Motor neuron (in vitro differentiated cells): ENCODE measurements around the gene ERBB2. TPM values are rescaled to one million over a fixed set of nuclear protein-coding genes. Genes with fewer than 3 reads are reported as not detected.
"Not testable (repeated sequence)": the region's sequence is repeated elsewhere in the genome, so short reads cannot be mapped to it uniquely, and the experiment has no call there.

Experiments used
- ATAC-seq, 8 experiments: fragments of 200-7000 bp; cut with Tn5 transposase; replicated peaks in 6 of 8; 2 replicates each; pipeline ENCODE4 v1.8.0; 2021; ENCODE audit warnings: mild to moderate bottlenecking in 8 of 8, moderate library complexity in 8 of 8
- H3K27ac ChIP-seq, 2 donors: fragments of 250-450 bp; sonication (Bioruptor Pico); 2 replicates each; pipeline ENCODE4 v1.9.0; 2021; ENCODE audit warnings: antibody characterized with exemption in 2 of 2, mild to moderate bottlenecking in 2 of 2, moderate library complexity in 1 of 2
- H3K4me1 ChIP-seq, 2 donors: fragments of 250-450 bp; sonication (Bioruptor Pico); replicated peaks in 1 of 2; 2 replicates each; pipeline ENCODE4 v1.6.1; 2021; ENCODE audit warnings: antibody characterized with exemption in 2 of 2, mild to moderate bottlenecking in 2 of 2, moderate library complexity in 1 of 2
- H3K4me3 ChIP-seq, 5 donors: fragments of 250-450 bp; sonication (Bioruptor Pico); 2 replicates each; pipeline ENCODE4 v1.9.0; 2021; ENCODE audit warnings: antibody characterized with exemption in 5 of 5, mild to moderate bottlenecking in 5 of 5, moderate library complexity in 4 of 5
- WGBS, 10 experiments: fragments of 450-650 bp; shearing (Covaris generic); methylation state at CpG; one replicate each; pipeline ENCODE4 v1.0.0; 2022; 5-methylcytosine and 5-hydroxymethylcytosine counted together
- in situ Hi-C, 9 experiments: fragments of 400-800 bp; cut with MboI; loops; one replicate each; pipeline ENCODE4 v1.15.0; 2021; ENCODE audit warnings: low sequenced_read_pairs in 9 of 9, low pct_unique_long_range_greater_than_20kb in 2 of 9; ENCODE audit not compliant: unreplicated experiment in 9 of 9
- total RNA-seq, 8 experiments: library from RNA; unstranded; fragments of 300-600 nt; gene quantifications; 2 replicates each; pipeline versions ENCODE4 v1.2.3 to v1.2.4, GENCODE V29; 2022

ERBB2 gene
- total RNA-seq, 8 experiments from 2014 or later, result 7.0 to 54.7 (median 15.9) TPM

DNA sequence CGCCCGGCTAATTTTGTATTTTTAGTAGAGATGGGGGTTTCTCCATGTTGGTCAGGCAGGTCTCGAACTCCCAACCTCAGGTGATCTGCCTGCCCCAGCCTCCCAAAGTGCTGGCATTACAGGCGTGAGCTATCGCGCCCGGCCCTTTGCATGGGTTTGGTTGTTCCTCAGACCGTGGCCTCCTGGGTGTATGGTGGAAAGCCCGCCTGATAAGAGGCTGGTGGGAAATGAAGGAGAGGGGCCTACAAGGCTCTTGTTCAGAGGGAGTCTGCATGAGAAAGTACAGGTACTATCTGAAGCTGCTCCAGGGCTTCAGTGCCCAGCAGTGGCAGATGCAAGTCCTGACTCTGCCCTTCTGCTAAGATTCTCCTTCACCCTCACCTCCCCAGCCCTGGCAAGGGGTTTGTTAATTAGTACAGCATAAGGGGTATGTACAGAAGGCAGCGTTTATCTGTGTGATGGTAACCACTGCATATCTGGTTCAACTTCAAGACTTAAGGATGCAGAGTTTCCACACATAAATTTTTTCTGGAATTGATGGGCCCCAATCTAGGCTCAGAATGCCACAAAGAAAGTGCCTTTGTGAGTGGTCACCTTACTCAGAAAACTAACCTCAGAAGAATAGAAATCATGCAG is 62.1 kb downstream of the ERBB2 start:
- Histone ChIP-seq H3K4me3 (no peak overlapping the region), H3K27ac (no peak overlapping the region), H3K4me1 (no peaks in the 10 kb centered on the region)
- WGBS, 10 experiments, result 78 to 100% (median 83%) methylated on average over 1 to 4 of the region's 10 CpGs; no CpG with 5 or more reads in 3 of the 10 experiments
- in situ Hi-C loops, result no loop called here
- ATAC-seq, result no peak

DNA sequence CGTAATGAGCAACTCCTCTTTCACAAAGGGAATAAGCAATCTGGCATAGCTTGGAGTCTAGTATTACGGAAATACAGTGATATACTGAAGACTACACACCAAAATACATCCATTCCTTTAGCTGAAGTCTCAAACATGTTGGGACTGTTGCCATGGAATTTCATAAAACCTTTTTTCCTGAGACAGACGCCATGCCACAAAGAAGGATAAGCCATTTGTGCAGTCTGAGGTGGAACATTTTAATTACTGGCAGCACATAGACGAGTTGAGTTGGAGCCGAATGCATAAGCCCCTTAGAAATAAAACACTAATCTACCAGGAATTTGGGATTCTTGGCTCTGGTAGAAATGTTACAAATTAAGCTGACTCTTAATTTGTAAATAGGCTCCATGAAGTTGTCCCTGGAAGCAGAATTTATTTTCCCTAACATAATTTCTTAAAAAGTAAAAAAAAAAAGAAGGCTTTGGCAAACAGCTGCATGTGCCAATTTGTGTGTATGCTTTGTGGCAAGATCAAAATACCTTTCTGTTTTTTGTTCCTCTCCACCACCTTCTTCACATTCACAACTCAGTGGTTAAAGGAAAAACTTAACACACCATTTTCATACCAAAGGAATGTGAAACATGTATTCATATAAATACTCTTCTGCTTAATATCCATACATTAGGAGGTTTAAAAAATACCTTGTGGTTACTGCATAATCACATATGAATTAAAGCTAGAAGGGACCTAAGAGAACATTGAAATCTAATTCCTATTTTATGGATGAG is 63.4 kb downstream of the ERBB2 start:
- peak in 1 of 8 experiments; percentile 69 for ATAC-seq
- 0 to 95% (median 65%) methylated on average over 2 to 5 of the region's 5 CpGs; no CpG with 5 or more reads in 1 of the 10 experiments for WGBS, 10 experiments
- no peaks in the 10 kb centered on the region for H3K4me1 ChIP-seq
- H3K4me3 ChIP-seq, result no peak overlapping the region
- in situ Hi-C loops, result no loop called here
- no peak overlapping the region for H3K27ac ChIP-seq

DNA sequence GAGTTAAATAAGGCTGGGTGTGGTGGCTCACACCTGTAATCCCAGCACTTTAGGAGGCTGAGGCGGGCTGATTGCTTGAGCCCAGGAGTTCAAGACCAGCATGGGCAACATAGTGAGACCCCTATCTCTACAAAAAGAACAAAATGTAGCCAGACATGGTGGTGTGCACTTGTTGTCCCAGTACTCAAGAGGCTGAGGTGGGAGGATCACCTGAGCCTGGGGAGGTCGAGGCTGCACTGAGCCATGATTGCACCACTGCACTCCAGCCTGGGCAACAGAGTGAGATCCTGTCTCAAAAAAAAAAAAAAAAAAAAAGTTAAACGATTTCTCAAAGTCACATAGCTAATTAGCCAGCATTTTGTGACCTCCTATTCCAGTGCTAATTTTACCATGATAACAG is 64.3 kb downstream of the ERBB2 start:
- in situ Hi-C loops, H3K27ac ChIP-seq, H3K4me3 ChIP-seq, H3K4me1 ChIP-seq, ATAC-seq: not testable (repeated sequence)
- 0 to 88% (median 53%) methylated on average over 1 to 3 of the region's 3 CpGs; no CpG with 5 or more reads in 1 of the 10 experiments for WGBS, 10 experiments

DNA sequence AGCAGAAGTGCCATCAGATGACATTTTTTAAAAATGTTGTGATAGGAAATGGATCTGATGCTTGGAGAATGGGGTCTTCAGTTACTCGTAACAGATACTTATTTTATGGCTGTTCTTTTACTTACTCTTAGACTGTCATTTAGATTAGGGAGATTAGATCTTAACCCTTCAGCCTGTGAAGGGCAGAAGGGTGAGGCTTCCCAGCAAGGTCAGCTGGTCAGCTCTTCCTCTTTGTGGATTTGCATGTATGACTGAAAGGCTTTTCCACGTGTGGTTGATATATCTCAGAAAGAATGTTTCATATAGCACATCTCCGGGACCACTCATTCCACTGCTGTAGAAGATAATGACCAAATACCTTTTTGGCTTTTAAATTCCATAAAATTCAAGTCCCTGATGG is 65.3 kb downstream of the ERBB2 start:
- Histone ChIP-seq H3K27ac (no peak overlapping the region), H3K4me3 (no peak overlapping the region), H3K4me1 (no peaks in the 10 kb centered on the region)
- in situ Hi-C loops, result no loop called here
- peak in 1 of 8 experiments; percentile 34 for ATAC-seq
- 33 to 100% (median 60%) methylated on average over 1 to 3 of the region's 3 CpGs; no CpG with 5 or more reads in 1 of the 10 experiments for WGBS, 10 experiments

DNA sequence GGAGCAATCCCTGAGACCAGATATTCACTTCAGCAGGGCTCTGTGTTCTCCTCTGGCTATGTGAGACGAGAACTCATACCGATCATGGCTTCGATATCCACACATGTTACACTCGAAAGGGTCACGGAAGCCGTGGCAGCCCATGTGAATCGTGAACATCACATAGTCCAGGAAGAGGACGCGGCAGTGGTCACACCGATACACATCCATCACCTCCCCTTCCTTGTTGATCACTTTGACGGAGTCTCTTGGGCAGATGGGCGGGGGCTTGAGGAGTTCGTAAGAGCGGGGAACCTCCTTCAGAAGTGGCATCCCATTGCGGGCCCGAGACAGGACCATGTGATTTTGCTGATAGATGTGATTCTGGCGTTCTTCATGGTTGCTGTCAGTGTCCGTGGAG is 65.9 kb downstream of the ERBB2 start:
- WGBS, 10 experiments, result 73 to 100% (median 90%) methylated on average over 1 to 6 of the region's 18 CpGs; no CpG with 5 or more reads in 3 of the 10 experiments
- ATAC-seq, result no peak
- in situ Hi-C loops, result no loop called here
- Histone ChIP-seq H3K27ac (no peak overlapping the region), H3K4me3 (no peak overlapping the region), H3K4me1 (no peaks in the 10 kb centered on the region)

DNA sequence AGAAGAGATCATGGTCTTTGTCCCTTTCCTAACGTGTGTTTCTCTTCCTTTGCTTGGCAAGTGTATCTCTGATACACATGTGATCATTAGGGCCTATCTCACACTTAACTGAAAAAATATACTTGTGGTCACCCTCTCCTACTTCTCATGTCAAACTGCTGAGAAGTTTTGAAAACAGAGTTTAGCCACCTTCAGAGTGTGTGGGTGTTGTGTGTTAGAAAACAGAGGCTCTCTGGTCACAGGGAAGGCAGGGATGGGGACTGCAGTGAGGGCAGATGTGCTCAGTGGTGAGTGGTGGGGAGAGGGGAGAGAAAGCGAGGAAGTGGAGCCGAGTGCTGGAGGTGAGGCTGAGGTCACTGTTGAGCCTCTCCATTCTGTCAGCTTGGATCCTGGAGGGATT is 67.3 kb downstream of the ERBB2 start:
- in situ Hi-C loops, result no loop called here
- WGBS, 10 experiments, result 27 to 80% (median 33%) methylated on average over 1 to 3 of the region's 3 CpGs; no CpG with 5 or more reads in 3 of the 10 experiments
- Histone ChIP-seq H3K4me1 (no peaks in the 10 kb centered on the region), H3K4me3 (no peak overlapping the region), H3K27ac (no peak overlapping the region)
- ATAC-seq, result no peak

DNA sequence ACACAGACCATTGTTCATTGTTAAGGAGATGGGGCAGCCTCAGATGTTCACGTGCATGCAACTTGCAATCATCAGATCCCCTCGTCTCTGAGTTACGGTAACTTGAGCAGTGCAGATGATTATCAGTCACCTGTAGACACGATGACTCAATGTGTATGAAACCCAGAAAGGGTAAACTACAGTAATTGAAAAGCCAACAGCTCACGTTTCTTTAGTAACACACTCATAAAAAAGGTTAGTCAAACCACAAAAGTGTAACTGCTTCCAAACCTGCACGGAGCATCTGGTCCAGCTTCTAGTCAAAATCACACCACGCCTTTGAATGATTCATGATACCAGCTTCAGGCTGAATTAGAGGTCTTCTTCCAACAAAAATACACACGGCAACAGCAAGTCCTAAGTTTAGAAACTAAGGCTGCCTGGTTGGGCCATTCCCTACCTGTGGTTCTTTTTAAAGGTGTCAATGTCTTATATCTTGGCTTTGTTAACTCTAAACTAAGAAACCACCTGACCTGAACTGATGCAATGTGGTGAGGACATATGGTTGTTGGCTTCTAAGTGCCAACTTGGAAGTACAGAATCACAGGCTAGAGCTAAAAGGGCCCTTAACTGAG is 70.2 kb downstream of the ERBB2 start:
- Histone ChIP-seq H3K4me1 (no peaks in the 10 kb centered on the region), H3K4me3 (no peak overlapping the region), H3K27ac (no peak overlapping the region)
- peak in 2 of 8 experiments; percentile 28 to 84 for ATAC-seq
- in situ Hi-C loops, result no loop called here
- 8 to 73% (median 65%) methylated on average over 2 to 8 of the region's 8 CpGs; no CpG with 5 or more reads in 2 of the 10 experiments for WGBS, 10 experiments

DNA sequence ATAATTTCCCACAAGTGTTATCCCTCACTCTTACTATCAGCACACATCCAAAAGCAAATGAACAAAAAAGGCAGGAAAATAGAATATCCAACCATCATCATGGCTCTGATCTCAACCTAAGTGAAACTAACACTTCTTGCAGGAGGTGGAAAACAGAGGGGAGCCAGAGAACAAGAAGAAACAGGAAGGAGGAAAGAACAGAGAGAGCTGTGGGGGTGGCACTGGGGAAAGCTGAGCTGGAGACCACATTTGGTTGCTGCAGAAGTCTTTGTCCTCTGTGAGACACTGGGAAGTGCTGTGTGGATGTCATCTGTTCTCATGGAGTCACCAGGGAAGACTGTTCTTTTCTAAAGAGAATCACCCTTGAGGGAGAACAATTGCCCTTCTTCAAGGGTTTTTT is 72.6 kb downstream of the ERBB2 start:
- Histone ChIP-seq H3K4me1 (no peaks in the 10 kb centered on the region), H3K27ac (no peak overlapping the region), H3K4me3 (no peak overlapping the region)
- no peak for ATAC-seq
- in situ Hi-C loops, result no loop called here

DNA sequence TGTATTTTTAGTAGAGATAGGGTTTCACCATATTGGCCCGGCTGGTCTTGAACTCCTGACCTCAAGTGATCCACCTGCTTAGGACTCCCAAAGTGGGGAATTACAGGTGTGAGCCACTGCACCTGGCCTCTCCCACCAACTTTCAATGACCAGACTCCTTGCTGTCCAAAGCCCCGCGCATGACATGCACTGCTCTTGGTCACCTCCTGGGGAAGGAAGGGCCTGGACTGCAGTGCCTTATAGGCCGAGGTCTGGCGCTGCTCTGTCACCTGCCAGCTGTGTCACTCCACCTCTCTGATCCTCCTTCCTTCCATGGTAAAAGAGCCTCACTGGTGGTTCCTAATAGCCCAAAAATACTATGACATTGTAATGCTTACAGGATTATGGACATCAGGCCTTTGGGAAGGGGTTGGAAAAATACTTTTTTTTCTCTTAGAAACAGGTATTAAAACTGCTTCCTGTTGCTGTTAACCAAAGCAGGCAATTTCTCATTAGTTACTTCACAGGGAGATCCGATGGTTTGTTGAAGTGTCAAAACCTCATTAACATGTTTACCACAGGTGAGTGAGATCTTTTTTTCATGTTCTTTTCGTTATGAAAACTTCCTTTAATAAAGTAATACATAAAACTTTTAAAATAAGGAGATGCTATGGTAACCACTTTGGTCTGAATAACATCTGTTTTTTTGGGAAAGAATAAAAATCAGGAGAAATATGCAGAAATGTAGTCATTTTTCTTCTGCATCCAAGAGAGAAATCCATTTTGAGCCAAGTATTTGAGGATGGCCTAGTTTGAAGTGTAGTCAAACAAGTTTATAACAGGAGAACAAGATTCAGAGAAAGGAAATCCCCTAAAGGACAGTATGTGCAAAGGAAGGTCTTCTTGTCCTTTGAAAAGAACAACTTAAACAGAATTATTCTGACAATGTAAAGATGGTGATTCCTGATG is 73.4 kb downstream of the ERBB2 start:
- in situ Hi-C loops, result no loop called here
- Histone ChIP-seq H3K4me1 (no peaks in the 10 kb centered on the region), H3K4me3 (no peak overlapping the region), H3K27ac (no peak overlapping the region)
- ATAC-seq, result no peak
- 20 to 96% (median 56%) methylated on average over 1 to 6 of the region's 7 CpGs for WGBS, 10 experiments

DNA sequence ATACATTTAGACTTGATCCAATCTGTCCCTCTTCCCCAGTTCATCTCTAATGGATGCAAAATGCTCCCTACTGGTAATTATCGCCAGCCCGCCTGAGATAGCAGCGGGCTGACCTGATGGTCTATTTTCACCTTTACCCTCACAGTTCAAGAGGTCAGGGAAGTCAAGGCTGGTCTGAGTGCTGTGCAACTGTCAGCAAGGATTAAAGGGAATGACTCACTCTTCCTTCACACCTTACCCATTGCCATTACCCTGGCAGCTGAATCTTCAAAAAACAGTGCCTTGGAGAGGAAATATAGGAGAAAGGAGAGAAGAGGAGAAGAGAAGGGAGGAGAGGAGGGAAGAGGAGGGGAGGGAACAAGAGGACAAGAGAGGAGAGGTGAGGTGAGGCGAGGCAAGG is 74.2 kb downstream of the ERBB2 start:
- in situ Hi-C loops, result no loop called here
- Histone ChIP-seq H3K27ac (no peak overlapping the region), H3K4me3 (no peak overlapping the region), H3K4me1 (no peaks in the 10 kb centered on the region)
- WGBS, 10 experiments, result 53 to 85% (median 67%) methylated on average over 1 to 4 of the region's 4 CpGs; no CpG with 5 or more reads in 1 of the 10 experiments
- no peak for ATAC-seq

DNA sequence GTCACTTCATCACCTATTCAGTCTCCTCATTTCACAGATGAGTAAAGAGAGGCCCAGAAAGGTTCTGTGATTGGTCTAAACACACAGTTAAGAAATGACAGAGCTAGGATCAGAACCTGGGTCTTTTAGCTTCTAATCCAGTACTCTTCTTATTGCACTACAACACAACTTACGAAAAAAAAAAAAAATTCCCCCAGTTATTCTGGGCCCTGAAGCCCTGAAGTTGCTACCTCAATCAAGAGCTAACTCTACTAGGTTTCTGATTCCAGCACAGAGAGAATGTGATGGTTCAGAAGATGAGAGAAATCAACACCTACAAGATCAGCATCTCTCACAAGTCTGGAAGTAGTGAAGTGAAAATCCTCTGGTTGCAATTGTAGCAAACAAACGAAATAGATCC is 75.2 kb downstream of the ERBB2 start:
- Histone ChIP-seq H3K4me1 (no peaks in the 10 kb centered on the region), H3K4me3 (no peak overlapping the region), H3K27ac (no peak overlapping the region)
- in situ Hi-C loops, result no loop called here
- ATAC-seq, result no peak
- 6 to 86% (median 69%) methylated on average over 1 to 2 of the region's 2 CpGs; no CpG with 5 or more reads in 3 of the 10 experiments for WGBS, 10 experiments

DNA sequence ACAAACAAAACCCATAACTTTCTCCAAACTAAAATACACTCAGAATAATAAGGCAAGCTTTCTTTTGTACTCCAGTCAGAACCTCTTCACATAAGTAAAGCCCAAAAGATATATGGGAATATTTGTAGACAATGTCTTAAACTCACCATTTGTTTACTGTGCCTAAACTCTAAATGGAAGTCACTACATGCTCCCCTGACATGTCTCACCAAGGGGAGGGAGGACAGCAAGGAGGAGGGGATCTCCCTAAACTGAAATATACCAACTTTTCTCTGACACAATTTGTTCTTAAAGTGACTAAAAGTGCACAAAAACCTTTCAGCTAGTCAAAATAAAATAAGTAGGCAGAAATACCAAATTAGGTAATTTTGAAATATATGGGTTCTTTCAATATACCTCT is 76.4 kb downstream of the ERBB2 start:
- no peaks in the 10 kb centered on the region for H3K4me1 ChIP-seq
- ATAC-seq, result no peak
- in situ Hi-C loops, result no loop called here
- no peak overlapping the region for H3K4me3 ChIP-seq
- no peak overlapping the region for H3K27ac ChIP-seq
